ENCODE measurements around the gene PSTPIP2.
"Not testable (repeated sequence)": the region's sequence is repeated elsewhere in the genome, so short reads cannot be mapped to it uniquely, and the experiment has no call there.

The PSTPIP2 gene

DNA sequence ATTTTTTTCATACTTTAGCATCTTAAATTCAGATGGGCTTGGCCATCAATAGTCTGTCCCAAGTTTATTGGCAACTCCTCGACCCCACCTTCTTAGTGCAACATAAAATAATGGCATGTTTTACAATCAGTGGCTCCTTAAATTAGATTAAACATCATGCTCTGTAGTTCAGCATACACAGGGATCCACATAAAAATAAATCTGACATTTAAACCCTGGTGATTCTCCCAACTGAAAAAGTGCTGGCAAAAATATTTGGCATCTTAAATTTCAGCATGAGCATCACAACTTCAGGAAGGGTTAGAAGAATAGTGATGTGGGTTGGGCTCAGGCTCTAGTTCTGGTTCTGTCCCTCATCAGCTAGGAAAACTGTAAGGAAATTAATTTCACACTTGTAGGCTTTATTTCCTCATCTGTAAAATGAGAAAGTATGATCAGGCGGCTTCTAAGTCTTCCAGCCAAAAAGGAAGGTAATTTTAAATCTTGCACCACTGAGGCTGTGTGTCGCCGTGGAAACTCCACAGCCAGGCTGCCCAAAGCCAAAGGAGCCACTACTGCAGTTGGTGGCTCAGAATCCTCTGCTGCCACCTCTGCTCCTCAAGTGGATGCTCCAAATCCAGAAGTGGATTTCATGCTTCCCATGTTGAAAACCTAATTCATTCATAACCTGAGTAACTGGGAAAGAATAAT, 87.4 kb downstream of the PSTPIP2 start:
- no peak for DNase-seq (ENCODE audit: low spot score)

DNA sequence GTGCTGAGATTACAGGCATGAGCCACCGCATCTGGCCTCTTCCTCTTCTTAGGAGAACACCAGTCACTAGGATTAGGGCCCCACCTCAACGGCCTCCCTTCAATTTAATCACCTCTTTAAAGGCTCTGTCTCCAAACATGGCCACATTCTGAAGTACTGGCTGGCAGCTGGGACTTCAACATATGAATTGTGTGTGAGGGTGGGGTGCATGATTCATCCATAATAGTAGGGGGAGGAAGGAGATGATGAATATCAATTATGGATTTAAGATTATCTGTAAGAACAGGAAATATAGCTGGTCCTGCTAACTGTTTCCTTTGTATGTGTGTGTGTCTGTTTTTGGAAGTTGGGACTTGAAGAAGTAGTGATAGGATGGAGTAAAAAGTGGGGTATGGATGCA, 90.2 kb downstream of the PSTPIP2 start:
- no peak for DNase-seq (ENCODE audit: low spot score)

DNA sequence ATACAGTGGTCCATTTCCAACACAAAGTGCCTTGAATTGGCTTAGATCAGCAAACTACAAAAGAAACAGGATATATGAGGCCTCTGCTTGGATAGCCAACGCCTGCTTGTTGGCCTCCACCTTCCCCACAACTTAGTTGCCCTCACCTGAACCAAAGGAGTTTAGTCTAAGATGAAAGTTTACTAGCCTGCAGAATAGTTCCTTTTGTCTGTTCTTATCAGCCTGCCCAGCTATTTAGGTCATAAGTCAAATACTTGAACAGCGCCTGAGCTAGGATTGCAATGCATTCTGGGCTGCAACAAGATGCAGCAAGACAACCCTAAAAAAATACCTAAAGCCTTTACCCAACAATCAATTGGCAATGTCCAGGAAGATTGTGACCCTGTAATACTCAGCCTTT, 91.8 kb downstream of the PSTPIP2 start:
- DNase-seq (ENCODE audit: low spot score): peak; percentile 4

DNA sequence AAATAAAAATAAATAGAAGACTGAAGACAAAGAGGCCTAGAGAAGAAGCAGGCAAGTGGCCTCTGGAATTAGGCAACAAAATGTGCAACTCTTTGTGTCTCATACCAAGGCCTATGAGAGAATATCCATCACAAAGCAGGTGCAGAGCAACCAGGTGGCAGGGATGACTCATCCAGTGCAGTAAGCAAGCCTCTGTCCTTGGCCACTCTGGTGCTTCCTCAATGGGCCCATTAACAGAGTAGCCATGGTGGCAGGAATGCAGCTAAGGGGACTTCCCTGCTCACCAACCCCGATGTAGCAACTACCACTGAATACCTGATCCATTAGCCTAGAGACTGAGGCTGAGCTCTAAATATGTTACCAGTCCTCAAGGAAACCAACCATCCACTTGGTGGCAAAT, 94.0 kb downstream of the PSTPIP2 start:
- DNase-seq (ENCODE audit: low spot score): no peak

GRCh38 chr18:45976974-45977373, 95.1 kb downstream of the PSTPIP2 start:
- DNase-seq (ENCODE audit: low spot score): no peak

DNA sequence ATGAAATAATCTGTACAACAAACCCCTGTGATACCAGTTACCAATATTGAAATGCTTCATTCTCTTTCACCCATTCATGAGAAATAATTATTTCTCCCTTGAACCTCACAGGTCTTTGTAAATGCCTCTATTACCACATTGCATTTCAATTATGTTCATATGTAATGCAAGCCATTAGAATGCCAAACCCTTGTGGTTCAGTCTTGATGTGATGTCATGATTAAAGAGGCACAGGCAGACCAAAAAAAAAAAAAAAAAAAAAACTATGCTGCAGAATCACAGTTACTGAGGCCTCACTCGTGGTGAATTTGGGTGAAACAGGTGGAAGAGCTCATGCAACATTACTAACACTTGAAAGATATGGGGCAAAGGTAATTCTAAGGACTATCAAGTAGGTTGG, 95.5 kb downstream of the PSTPIP2 start:
- no peak for DNase-seq (ENCODE audit: low spot score)

GRCh38 chr18:45974088-45974536, 97.9 kb downstream of the PSTPIP2 start:
- DNase-seq (ENCODE audit: low spot score): peak; percentile 66

- DNase-seq (ENCODE audit: low spot score): peak; percentile 93
Observed at GRCh38 chr18:45967007-45967706, 104.9 kb downstream of the PSTPIP2 start, which contains the start of gene EPG5. TSS of gene EPG5 (minus strand) at chr18:45967329. CDS start at chr18:45967239, 90 bp downstream.

DNA sequence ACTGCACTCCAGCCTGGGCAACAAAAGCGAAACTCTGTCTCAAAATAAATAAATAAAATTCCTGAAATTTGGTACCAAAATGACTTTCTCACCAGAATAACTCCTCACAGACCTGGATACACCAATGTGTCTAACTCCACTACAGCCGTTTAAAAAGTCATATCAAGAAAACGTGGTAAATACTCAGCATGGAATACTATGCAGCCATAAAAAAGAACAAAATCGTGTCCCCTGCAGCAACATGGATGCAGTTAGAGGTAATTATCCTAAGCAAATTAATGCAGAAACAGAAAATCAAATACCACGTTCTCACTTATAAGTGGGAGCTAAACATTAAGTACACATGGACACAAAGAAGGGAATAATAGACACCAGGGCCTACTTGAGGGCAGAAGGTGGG, 107.1 kb downstream of the PSTPIP2 start:
- not testable (repeated sequence) for DNase-seq (ENCODE audit: low spot score)

GRCh38 chr18:45962866-45963265, 109.2 kb downstream of the PSTPIP2 start:
- no peak for DNase-seq (ENCODE audit: low spot score)

DNA sequence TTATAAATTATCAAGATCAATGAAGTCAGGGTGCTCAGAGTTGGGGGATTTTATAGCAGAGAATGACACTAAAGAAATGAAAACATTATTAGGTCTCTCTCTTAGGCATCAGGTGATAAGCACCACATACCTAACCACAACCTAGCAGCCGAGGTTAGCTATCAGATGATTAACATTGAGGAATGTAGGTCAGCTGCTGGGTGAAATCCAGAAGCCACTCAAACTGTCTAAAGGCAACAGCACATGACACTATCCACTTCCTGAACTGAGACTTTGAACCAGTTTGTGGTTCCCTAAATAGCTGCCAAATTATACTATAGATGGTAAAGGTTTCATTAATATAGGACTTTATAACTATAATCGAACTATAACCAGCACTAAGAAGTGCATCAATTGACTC, 109.6 kb downstream of the PSTPIP2 start:
- no peak for DNase-seq (ENCODE audit: low spot score)

GRCh38 chr18:45959484-45959883, 112.6 kb downstream of the PSTPIP2 start:
- not testable (repeated sequence) for DNase-seq (ENCODE audit: low spot score)

DNA sequence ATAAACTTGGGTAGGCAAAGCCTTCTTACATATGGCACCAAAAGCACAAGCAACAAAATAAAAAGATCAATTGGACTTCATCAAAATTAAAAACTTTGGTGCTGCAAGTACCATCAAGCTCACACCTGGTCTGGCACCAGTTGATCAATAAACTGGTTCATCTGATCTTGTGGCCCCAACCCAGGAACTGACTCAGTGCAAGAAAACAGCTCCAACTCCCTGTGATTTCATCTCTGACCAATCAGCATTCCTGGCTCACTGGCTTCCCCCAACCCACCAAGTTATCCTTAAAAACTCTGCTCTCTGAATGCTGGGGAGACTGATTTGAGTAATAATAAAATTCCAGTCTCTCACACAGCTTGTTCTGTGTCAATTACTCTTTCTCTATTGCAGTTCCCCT, 113.3 kb downstream of the PSTPIP2 start:
- no peak for DNase-seq (ENCODE audit: low spot score)

DNA sequence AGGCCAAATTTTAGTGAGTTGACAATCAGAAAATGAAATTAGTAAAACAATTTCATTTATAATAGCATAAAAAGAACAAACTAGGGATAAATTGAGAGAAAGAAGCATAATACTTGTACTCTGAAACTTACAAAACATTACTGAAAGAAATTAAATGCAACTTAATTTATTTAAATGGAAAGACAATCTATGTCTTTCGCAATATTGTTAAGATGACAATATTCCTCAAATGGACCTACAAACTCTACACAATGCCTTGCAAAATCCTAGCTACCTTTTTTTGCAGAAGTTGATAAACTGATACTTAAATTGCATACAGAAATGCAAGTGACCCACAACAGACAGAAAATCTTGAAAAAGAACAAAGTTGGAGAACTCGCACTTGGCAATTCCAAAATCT, 114.0 kb downstream of the PSTPIP2 start:
- no peak for DNase-seq (ENCODE audit: low spot score)

DNA sequence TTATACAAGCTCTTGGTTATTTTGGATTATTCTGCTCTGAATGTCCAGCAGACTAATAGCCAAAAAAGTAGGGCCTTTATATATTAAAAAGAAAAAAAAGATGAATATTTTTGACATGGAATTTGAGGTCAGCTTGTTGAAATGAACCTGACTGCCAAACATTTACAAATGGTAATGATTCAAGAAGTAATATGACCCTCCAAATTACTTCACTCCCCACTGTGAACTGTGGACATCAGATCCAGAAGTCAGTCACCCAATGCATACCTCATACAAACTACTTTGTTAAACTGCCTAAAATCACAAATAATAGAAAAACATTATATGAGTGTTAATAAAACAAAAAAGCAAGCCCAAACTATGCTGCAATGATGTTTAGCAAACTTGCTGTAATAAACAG, 115.0 kb downstream of the PSTPIP2 start:
- DNase-seq (ENCODE audit: low spot score): no peak

GRCh38 chr18:45954070-45954934, 117.8 kb downstream of the PSTPIP2 start:
- peak; percentile 11 for DNase-seq (ENCODE audit: low spot score)

DNA sequence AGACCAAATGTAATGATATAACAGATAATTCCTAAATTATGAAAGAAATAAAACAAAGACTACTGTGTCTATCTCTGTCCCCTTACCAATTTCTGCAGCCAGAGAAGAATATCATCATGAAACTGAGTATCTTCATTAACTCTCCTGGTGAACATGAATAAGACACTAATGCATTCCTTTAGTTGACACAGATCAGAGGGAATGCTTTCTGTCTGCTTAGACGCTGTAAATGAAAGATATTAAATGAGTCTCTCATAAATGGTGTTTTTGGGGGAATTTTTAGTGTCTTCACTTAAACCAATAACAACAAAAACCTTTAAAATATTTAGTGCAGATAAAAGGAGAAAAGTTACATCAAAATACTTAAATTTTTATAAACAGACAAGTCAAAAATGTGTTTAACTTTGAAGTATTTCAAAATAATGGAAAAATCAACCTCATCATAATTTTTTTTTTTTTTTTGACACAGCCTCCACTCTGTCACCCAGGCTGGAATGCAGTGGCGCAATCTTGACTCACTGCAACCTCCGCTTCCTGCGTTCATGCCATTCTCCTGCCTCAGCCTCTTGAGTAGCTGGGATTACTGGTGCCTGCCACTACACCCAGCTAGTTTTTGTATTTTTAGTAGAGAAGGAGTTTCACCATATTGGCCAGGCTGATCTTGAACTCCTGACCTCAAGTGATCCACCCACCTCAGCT, 120.9 kb downstream of the PSTPIP2 start:
- no peak for DNase-seq (ENCODE audit: low spot score)

- no peak for DNase-seq (ENCODE audit: low spot score)
Observed at GRCh38 chr18:45945669-45946068, 126.4 kb downstream of the PSTPIP2 start.

GRCh38 chr18:45940724-45941123, 131.3 kb downstream of the PSTPIP2 start:
- no peak for DNase-seq (ENCODE audit: low spot score)

- DNase-seq (ENCODE audit: low spot score): no peak
Observed at GRCh38 chr18:45939236-45939635, 132.8 kb downstream of the PSTPIP2 start.

GRCh38 chr18:45938488-45938935, 133.5 kb downstream of the PSTPIP2 start:
- DNase-seq (ENCODE audit: low spot score): no peak

Data from LoVo (cell line).